Keratinocyte (primary cell): ENCODE data around the gene SMIM36.

Experiments used
- EZH2 ChIP-seq: IDR thresholded peaks from one replicate; pipeline ENCODE4 v1.6.1; 2012; ENCODE audit warnings: inconsistent platforms, mild to moderate bottlenecking, low read length, moderate library complexity
- TF ChIP-seq, protein P1 (sequence below), 3 experiments: IDR thresholded peaks in 1 of 3; conservative IDR thresholded peaks in 1 of 3; optimal IDR thresholded peaks in 1 of 3; 2 replicates in 2 of 3; 3 replicates in 1 of 3; pipeline versions ENCODE3 to v1.5.1; 2011; ENCODE audit warnings: low read length in 3 of 3, mild to moderate bottlenecking in 3 of 3, moderate library complexity in 2 of 3, control low read depth in 1 of 3, inconsistent platforms in 1 of 3; ENCODE audit not compliant: insufficient read depth in 2 of 3; ENCODE audit errors: extremely low read depth in 1 of 3

DNA sequence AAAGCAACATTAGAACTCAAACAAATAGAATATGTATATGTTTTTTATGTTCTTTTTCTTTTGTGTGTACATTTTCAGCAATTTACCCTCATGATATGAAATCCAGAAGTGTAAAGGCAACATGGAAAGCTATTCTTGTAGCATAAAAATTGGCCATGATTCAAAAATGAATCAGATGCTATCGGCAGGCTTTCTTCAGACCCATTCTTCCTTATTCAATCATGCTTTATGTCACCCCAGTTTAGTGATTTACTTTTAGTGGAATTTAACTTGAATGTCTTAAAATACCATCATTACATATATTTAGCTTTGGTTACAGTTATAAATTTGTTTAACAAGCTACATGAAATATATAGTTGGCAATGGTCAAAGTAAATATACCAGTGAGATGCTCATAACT lies 21.4 kb upstream of the SMIM36 start:
- TF ChIP-seq, protein P1, sequence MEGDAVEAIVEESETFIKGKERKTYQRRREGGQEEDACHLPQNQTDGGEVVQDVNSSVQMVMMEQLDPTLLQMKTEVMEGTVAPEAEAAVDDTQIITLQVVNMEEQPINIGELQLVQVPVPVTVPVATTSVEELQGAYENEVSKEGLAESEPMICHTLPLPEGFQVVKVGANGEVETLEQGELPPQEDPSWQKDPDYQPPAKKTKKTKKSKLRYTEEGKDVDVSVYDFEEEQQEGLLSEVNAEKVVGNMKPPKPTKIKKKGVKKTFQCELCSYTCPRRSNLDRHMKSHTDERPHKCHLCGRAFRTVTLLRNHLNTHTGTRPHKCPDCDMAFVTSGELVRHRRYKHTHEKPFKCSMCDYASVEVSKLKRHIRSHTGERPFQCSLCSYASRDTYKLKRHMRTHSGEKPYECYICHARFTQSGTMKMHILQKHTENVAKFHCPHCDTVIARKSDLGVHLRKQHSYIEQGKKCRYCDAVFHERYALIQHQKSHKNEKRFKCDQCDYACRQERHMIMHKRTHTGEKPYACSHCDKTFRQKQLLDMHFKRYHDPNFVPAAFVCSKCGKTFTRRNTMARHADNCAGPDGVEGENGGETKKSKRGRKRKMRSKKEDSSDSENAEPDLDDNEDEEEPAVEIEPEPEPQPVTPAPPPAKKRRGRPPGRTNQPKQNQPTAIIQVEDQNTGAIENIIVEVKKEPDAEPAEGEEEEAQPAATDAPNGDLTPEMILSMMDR (optimal IDR thresholded peaks at IDR 0.05 in 1 of 3, IDR thresholded peaks at IDR 0.05 in 1 of 3, conservative IDR thresholded peaks at IDR 0.05 in 1 of 3; ENCODE audit: extremely low read depth in 1 of 3, insufficient read depth in 2 of 3, low read length in 3 of 3) = no peak
- no peak for TF ChIP-seq EZH2
